GM12878 (cell line): Measurements from ENCODE around the gene DUSP7. TPM values are rescaled to one million over a fixed set of nuclear protein-coding genes. Genes with fewer than 3 reads are reported as not detected.

Source experiments
- BHLHE40 ChIP-seq, 2 experiments: fragments of 450-650 bp in 1 of 2; IDR thresholded peaks; 2 replicates each; pipeline ENCODE4 v1.6.1; 2011 to 2017; ENCODE audit warnings: low read depth in 2 of 2, borderline replicate concordance in 1 of 2, improper control_type of control experiment in 1 of 2, low read length in 1 of 2, mild to moderate bottlenecking in 1 of 2
- CHD2 ChIP-seq: IDR thresholded peaks from 2 replicates; pipeline ENCODE4 v1.6.1; 2011; ENCODE audit warnings: low read depth, low read length, improper control_type of control experiment, borderline replicate concordance
- E2F4 ChIP-seq: IDR thresholded peaks from 2 replicates; pipeline ENCODE4 v1.6.1; 2012; ENCODE audit warnings: low read depth, low read length, improper control_type of control experiment
- FOXK2 ChIP-seq: fragments of 450-650 bp; IDR thresholded peaks from 2 replicates; pipeline ENCODE4 v1.6.1; 2017; ENCODE audit warnings: mild to moderate bottlenecking, moderate library complexity
- GATAD2B ChIP-seq: fragments of 450-650 bp; conservative IDR thresholded peaks from 2 replicates; pipeline ENCODE4 v1.6.1; 2017; ENCODE audit warnings: low read depth, mild to moderate bottlenecking, moderate library complexity
- MEF2A ChIP-seq: IDR thresholded peaks from 2 replicates; pipeline ENCODE4 v1.6.1; 2011; ENCODE audit warnings: low read depth, mild to moderate bottlenecking, low read length, moderate library complexity; ENCODE audit not compliant: insufficient read depth
- MTA2 ChIP-seq: fragments of 450-650 bp; IDR thresholded peaks from 2 replicates; pipeline ENCODE4 v1.6.1; 2016; ENCODE audit warnings: low read depth, mild to moderate bottlenecking, moderate library complexity
- NBN ChIP-seq: fragments of 450-650 bp; IDR thresholded peaks from 2 replicates; pipeline ENCODE4 v1.6.1; 2016
- PAX5 ChIP-seq: IDR thresholded peaks from 2 replicates; pipeline ENCODE4 v1.6.1; 2011; ENCODE audit warnings: low read depth, low read length, borderline replicate concordance
- POLR2A ChIP-seq: IDR thresholded peaks from 2 replicates; pipeline ENCODE4 v1.6.1; 2011; ENCODE audit warnings: low read depth, mild to moderate bottlenecking, low read length
- RAD51 ChIP-seq: fragments of 450-650 bp; IDR thresholded peaks from 2 replicates; pipeline ENCODE4 v1.6.1; 2016; ENCODE audit warnings: moderate library complexity, mild to moderate bottlenecking, inconsistent platforms
- RUNX3 ChIP-seq: IDR thresholded peaks from 2 replicates; pipeline ENCODE4 v1.6.1; 2012; ENCODE audit warnings: low read length, inconsistent platforms
- ZNF622 ChIP-seq: fragments of 450-650 bp; IDR thresholded peaks from 2 replicates; pipeline ENCODE4 v1.6.1; 2017; ENCODE audit warnings: mild to moderate bottlenecking, inconsistent platforms
- ZSCAN29 ChIP-seq: fragments of 450-650 bp; IDR thresholded peaks from 2 replicates; pipeline ENCODE4 v1.6.1; 2017; ENCODE audit warnings: mild to moderate bottlenecking, moderate library complexity
- polyA plus RNA-seq, 11 experiments: library from polyadenylated mRNA; depleted of rRNA in 4 of 11; unstranded in 6 of 11; stranded (reverse) in 5 of 11; fragments of >200 nt; fragmentation: Nextera tagmentation in 4 of 11; fragmentation: Illumina TruSeq in 1 of 11; extraction: Ambion mirVana in 4 of 11; extraction: Trizol in 1 of 11; gene quantifications; 1 replicate in 1 of 11; 2 replicates in 10 of 11; pipeline versions ENCODE4 v1.2.1 to v1.2.3, GENCODE V29; 2011 to 2016; ENCODE audit warnings: inconsistent platforms in 2 of 11, missing spikeins in 2 of 11, low read depth in 1 of 11
- total RNA-seq, 4 experiments: library from RNA; depleted of rRNA in 3 of 4; stranded (reverse); fragments of >200 nt in 3 of 4; fragmentation: Illumina TruSeq in 1 of 4; extraction: Trizol in 1 of 4; gene quantifications; 2 replicates each; pipeline versions ENCODE4 v1.2.1 to v1.2.3, GENCODE V29; 2013 to 2021
- TF ChIP-seq, protein P1 (sequence below): IDR thresholded peaks from 2 replicates; pipeline ENCODE4 v1.6.1; 2012; ENCODE audit warnings: mild to moderate bottlenecking, low read depth, low read length
- TF ChIP-seq, protein P2 (sequence below): fragments of 450-650 bp; conservative IDR thresholded peaks from 2 replicates; pipeline ENCODE4 v1.6.1; 2017; ENCODE audit warnings: mild to moderate bottlenecking, moderate library complexity
- TF ChIP-seq, protein P3 (sequence below): fragments of 450-650 bp; IDR thresholded peaks from 2 replicates; pipeline ENCODE4 v1.6.1; 2017; ENCODE audit warnings: mild to moderate bottlenecking
- TF ChIP-seq, protein P4 (sequence below): fragments of 450-650 bp; IDR thresholded peaks from 2 replicates; pipeline ENCODE4 v1.6.1; 2017; ENCODE audit warnings: low read depth, mild to moderate bottlenecking, moderate library complexity

DUSP7 gene
- total and polyA plus RNA-seq, 10 of the 15 experiments (the other 5 are each of a cell fraction or from before 2014, with no cell fraction given): 0.73 to 17.0 (median 7.9) TPM

- TF ChIP-seq, protein P1, sequence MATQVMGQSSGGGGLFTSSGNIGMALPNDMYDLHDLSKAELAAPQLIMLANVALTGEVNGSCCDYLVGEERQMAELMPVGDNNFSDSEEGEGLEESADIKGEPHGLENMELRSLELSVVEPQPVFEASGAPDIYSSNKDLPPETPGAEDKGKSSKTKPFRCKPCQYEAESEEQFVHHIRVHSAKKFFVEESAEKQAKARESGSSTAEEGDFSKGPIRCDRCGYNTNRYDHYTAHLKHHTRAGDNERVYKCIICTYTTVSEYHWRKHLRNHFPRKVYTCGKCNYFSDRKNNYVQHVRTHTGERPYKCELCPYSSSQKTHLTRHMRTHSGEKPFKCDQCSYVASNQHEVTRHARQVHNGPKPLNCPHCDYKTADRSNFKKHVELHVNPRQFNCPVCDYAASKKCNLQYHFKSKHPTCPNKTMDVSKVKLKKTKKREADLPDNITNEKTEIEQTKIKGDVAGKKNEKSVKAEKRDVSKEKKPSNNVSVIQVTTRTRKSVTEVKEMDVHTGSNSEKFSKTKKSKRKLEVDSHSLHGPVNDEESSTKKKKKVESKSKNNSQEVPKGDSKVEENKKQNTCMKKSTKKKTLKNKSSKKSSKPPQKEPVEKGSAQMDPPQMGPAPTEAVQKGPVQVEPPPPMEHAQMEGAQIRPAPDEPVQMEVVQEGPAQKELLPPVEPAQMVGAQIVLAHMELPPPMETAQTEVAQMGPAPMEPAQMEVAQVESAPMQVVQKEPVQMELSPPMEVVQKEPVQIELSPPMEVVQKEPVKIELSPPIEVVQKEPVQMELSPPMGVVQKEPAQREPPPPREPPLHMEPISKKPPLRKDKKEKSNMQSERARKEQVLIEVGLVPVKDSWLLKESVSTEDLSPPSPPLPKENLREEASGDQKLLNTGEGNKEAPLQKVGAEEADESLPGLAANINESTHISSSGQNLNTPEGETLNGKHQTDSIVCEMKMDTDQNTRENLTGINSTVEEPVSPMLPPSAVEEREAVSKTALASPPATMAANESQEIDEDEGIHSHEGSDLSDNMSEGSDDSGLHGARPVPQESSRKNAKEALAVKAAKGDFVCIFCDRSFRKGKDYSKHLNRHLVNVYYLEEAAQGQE: no peak
- peak; percentile 72 for TF ChIP-seq MTA2
- no peak for TF ChIP-seq PAX5
- TF ChIP-seq, protein P2, sequence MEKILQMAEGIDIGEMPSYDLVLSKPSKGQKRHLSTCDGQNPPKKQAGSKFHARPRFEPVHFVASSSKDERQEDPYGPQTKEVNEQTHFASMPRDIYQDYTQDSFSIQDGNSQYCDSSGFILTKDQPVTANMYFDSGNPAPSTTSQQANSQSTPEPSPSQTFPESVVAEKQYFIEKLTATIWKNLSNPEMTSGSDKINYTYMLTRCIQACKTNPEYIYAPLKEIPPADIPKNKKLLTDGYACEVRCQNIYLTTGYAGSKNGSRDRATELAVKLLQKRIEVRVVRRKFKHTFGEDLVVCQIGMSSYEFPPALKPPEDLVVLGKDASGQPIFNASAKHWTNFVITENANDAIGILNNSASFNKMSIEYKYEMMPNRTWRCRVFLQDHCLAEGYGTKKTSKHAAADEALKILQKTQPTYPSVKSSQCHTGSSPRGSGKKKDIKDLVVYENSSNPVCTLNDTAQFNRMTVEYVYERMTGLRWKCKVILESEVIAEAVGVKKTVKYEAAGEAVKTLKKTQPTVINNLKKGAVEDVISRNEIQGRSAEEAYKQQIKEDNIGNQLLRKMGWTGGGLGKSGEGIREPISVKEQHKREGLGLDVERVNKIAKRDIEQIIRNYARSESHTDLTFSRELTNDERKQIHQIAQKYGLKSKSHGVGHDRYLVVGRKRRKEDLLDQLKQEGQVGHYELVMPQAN: no peak
- TF ChIP-seq ZSCAN29: no peak
- peak; percentile 65 to 80 for TF ChIP-seq BHLHE40 (IDR thresholded peaks at IDR 0.05; ENCODE audit: borderline replicate concordance in 1 of 2, low read depth in 2 of 2, low read length in 1 of 2)
- no peak for TF ChIP-seq POLR2A
- no peak for TF ChIP-seq E2F4
- TF ChIP-seq, protein P3, sequence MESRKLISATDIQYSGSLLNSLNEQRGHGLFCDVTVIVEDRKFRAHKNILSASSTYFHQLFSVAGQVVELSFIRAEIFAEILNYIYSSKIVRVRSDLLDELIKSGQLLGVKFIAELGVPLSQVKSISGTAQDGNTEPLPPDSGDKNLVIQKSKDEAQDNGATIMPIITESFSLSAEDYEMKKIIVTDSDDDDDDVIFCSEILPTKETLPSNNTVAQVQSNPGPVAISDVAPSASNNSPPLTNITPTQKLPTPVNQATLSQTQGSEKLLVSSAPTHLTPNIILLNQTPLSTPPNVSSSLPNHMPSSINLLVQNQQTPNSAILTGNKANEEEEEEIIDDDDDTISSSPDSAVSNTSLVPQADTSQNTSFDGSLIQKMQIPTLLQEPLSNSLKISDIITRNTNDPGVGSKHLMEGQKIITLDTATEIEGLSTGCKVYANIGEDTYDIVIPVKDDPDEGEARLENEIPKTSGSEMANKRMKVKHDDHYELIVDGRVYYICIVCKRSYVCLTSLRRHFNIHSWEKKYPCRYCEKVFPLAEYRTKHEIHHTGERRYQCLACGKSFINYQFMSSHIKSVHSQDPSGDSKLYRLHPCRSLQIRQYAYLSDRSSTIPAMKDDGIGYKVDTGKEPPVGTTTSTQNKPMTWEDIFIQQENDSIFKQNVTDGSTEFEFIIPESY: no peak
- TF ChIP-seq FOXK2: no peak
- no peak for TF ChIP-seq NBN
- TF ChIP-seq, protein P4, sequence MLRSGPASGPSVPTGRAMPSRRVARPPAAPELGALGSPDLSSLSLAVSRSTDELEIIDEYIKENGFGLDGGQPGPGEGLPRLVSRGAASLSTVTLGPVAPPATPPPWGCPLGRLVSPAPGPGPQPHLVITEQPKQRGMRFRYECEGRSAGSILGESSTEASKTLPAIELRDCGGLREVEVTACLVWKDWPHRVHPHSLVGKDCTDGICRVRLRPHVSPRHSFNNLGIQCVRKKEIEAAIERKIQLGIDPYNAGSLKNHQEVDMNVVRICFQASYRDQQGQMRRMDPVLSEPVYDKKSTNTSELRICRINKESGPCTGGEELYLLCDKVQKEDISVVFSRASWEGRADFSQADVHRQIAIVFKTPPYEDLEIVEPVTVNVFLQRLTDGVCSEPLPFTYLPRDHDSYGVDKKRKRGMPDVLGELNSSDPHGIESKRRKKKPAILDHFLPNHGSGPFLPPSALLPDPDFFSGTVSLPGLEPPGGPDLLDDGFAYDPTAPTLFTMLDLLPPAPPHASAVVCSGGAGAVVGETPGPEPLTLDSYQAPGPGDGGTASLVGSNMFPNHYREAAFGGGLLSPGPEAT: peak; percentile 33; the same call in 1 of the 2 replicates
- TF ChIP-seq ZNF622: no peak
- peak; percentile 68; the same call in 1 of the 2 replicates for TF ChIP-seq RAD51
- TF ChIP-seq RUNX3: peak; percentile 12; the same call in 1 of the 2 replicates
- TF ChIP-seq CHD2: no peak
- no peak for TF ChIP-seq GATAD2B
- TF ChIP-seq MEF2A: no peak
Observed at GRCh38 chr3:52024765-52025452, 31.5 kb downstream of the DUSP7 start (continued).
